GM18951 (cell line): Measurements from ENCODE around the gene WDR5.

Experiments used
- POLR2A ChIP-seq: IDR thresholded peaks from 4 replicates; pipeline ENCODE4 v1.6.1; 2011; ENCODE audit warnings: mild to moderate bottlenecking; ENCODE audit not compliant: insufficient read length, insufficient read depth; ENCODE audit errors: extremely low read depth
- in situ Hi-C: fragments of 300-500 bp; cut with MboI; formaldehyde crosslinking; loops from one replicate; pipeline ENCODE4 v1.12.0; 2022; ENCODE audit warnings: low sequenced_read_pairs, mixed read lengths, inconsistent platforms; ENCODE audit not compliant: unreplicated experiment

WDR5 gene

DNA sequence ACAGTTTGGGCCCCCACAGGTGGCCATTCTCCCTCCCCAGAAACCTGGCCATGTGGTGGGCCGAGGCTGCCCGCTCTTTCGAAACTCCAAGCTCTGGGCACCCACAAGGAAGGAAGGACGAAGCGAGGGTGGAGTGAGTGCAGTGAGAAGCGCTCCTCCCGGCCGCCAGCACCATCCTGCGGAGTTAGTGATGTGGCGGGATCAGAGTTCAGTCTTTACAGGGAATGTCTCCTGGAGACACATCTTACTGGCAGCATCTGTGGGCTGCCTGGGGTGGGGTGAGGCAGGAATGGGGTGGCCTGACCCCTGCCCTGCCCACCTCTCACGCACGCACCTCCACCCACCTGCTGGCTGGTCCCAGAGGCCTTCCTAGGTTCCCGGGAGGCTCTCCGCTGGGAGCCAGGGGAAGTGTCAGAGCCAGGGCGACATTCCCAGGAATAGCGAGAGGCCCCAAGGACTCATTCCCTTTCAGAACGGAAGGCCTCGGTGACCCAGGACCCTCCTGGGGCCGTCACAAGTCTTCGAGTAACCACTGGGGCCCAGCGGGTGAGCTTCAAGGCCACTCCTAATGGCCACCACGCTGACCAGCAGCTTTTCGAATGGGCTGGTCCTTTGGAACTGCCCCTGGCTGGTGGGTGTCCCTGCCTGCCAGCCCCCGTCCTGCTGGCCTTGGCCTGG lies 34.0 kb downstream of the WDR5 start:
- in situ Hi-C loops, result loop anchor here (5.0 kb wide), 1 partner anchor 277 kb away; no protein-coding TSS in a partner anchor
- TF ChIP-seq POLR2A, result no peak

DNA sequence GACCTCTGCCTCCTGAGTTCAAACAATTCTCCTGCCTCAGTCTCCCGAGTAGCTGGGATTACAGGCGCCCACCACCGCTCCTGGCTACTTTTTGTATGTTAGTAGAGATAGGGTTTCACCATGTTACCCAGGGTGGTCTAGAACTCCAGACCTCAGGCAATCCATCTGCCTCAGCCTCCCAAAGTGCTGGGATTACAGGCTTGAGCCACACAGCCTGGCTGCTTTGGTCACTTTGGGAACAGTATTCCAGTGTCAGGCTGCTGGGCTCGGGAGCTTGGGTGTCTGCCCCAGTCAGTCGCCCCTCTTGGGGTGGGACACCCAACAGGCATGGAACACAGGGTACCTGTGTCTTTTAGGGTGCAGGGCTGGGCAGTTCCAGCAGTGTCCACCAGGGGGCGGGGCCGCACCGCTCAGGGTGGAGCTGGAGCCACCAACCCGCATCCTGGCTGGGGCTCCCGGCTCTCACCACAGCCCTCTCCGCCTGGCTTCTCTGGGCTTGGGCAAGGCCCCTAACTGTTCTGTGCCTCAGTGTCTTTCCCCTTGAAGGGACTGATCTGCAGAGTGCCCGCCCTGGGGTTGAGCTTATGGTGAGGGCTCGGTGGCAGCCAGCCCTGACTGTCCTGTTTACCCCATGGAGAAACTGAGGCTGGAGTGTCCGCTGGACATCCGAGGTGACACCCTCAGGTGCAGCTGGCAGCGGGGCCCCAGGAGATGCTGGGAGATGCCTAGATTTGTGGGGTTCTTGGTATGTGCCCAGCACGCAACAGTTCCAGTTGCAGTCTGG lies 34.8 kb downstream of the WDR5 start:
- in situ Hi-C loops, result no loop called here
- no peak for TF ChIP-seq POLR2A

- in situ Hi-C loops, result no loop called here
- no peak for TF ChIP-seq POLR2A
These were observed 35.7 kb downstream of the WDR5 start for GRCh38 chr9:134171316-134172197.

GRCh38 chr9:134172198-134173126 lies 36.6 kb downstream of the WDR5 start:
- TF ChIP-seq POLR2A, result no peak
- in situ Hi-C loops, result no loop called here

DNA sequence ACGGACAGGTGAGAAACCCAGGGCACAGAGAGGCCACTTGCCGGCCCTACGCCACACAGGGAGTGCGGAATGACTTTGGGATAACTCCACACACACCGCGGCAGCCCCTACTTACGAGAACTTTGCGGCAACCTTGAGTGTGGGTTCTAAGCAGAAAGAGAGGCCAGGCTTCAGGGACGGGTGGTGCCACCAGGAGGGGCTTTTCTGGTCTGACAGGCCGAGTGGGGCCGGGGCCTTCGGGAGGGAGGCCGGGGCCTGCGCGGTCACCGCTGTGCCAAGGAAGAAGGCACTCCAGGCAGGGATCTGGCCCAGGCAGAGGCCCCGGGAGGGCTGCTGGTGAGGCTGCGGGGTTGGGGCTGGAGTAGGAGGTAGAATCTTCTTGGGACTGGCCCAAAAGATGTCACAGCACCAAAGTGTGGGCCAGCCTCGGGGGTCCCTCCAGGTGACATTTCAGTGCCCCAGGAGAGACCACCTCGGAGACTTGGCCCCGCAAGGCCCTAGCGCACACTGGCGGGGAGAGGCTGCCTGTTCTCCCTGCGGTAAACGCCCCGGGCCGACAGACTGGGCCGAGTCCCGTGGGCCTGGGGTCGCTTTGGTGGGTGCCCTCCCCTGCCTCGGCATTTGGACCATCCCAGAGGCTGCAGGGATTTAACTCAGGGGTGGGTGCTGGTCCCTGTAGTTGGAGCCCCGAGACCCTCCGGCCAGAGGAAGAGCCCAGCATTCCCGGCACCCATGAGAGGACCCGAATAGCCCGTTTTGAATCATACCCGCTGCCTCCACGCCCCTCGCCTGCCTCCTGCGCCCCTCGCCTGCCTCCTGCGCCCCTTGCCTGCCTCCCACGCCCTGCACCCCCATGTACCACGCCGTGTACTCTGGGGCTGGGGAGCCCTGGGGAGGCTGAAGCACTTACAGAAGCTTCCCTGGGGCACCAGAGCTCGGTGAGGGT lies 37.5 kb downstream of the WDR5 start:
- TF ChIP-seq POLR2A, result no peak
- in situ Hi-C loops, result no loop called here

GRCh38 chr9:134174073-134174449 lies 38.2 kb downstream of the WDR5 start:
- TF ChIP-seq POLR2A, result no peak
- in situ Hi-C loops, result no loop called here

DNA sequence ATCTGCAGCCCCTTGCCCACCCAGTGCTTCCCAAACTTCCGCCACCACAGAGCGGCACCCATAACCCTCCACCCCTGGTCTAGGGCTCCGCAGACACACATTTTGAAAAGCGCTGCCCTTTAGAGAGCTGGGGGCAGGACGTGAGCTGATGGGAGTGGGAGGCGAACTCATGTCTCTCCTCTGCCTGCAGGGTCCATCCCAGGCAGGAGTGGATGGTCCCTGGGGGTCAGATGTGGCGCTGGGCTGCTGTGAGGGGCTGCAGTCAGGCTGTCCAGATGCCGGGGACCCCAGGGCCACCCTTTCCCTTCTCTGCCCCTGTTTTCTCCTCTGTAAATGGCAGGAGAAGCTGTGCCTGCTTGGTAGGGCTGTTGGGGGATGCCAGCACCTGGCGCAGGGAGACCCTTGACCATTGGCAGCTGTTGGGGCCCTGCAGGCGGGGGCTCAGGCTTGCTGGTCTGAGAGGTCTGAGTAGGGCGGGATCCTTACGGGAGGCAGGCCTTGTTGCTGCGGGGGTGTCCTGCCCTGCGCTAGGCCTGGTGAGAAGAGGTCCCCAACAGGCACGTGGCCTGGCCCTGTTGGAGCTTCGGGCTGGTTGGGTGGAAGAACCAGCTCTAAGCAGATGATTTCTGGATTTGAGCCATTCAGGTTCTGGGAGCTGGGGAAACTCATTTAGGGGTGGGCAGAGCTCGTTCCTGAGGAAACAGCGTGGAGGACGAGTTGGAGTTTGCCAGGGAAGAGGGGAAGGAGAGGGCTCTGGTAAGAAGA lies 38.8 kb downstream of the WDR5 start:
- no peak for TF ChIP-seq POLR2A
- in situ Hi-C loops, result no loop called here

DNA sequence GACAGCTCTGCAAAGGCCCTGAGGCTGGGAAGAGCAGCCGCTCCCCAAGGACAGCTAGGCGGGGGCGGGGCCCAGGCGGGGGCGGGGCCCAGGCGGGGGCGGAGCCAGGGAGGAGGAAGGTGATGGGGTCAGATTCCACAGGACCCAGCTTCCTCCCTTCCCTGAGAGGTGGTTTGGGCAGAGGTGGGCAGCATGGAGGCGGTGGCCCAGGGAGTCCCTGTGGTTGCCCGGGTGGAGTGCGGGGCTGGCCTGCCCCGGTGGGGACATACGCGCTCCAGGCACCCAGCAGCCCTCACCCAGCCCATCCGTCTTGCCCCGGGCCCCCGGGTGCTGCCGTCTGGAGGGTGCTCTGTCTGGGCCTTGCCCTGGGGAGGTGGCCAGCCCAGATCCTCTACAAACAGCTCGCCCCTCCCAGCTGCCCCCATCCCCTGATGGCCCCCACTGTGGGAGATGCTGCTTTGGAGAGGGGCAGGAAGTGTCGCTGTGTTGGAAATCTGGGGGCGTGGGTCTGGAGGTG lies 39.5 kb downstream of the WDR5 start:
- in situ Hi-C loops, result no loop called here
- no peak for TF ChIP-seq POLR2A

DNA sequence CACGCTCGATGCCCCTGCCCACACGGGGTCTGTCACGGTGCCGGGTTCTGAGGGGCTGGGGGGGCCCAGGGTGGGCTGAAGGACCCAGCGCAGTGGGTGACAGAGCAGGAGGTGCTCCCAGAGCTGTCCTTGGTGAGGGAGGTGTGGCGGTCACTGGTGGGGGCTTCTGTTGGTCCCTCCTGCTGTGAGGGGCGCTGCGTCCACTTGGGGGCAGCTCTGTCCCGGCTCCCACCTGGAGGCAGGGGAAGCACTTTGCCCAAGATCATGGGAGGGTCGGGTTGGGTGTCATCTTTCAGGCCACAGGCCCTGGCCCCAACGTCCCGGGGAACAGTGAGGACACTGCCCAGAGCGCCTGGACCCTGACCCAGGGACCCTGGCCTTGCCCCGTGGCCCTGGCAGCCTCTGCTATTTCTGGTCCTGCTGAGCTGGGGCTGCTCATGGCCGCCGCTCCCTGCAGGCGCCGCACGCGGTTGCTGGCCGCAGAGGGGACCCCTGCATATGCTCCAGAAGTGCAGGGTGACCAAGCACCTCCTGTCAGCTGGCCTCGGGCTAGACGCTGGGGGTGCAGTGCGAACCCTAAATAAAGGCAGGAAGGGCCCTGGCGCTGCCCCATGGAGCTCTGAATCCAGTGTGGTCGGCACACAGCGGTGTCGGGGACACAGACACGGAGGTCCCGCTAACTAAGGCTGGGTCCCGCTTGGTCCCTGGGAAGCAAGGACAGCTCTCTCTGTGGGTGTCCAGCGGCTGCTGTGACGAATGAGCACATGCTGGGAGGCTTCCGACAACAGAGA lies 40.1 kb downstream of the WDR5 start:
- in situ Hi-C loops, result no loop called here
- no peak for TF ChIP-seq POLR2A

DNA sequence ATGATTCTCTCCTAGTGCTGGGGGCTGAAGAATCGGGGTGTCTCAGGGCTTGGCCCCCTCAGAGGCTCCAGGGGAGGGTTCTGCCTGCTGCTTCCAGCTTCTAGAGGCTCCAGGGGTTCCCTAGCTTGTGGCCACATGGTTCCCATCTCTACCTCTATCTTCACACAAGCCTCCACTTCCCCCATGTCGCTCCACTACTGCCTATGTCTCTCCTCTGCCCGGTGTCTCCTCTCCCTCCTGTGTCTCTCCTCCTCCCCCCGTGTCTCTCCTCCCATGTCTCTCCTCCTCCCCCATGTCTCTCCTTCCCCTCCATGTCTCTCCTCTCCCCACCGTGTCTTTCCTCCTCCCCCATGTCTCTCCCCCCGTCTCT lies 40.7 kb downstream of the WDR5 start:
- in situ Hi-C loops, result no loop called here
- TF ChIP-seq POLR2A, result no peak

- TF ChIP-seq POLR2A, result no peak
- in situ Hi-C loops, result no loop called here
These were observed 41.3 kb downstream of the WDR5 start for GRCh38 chr9:134177186-134177585.
